Midbrain (tissue), 1 donor: ENCODE data around the gene IGSF22.
"Not testable (repeated sequence)": the region's sequence is repeated elsewhere in the genome, so short reads cannot be mapped to it uniquely, and the experiment has no call there.

Experiments
- DNase-seq: peaks from one replicate; lab custom pipeline; 2025; lab: John Stamatoyannopoulos, UW

IGSF22 gene

GRCh38 chr11:18691467-18692140 lies 34.4 kb downstream of the IGSF22 start:
- DNase-seq = not testable (repeated sequence)

GRCh38 chr11:18684267-18684666 lies 41.7 kb downstream of the IGSF22 start:
- DNase-seq = no peak

- DNase-seq = no peak
Measured at GRCh38 chr11:18682466-18682865, 43.5 kb downstream of the IGSF22 start.

GRCh38 chr11:18681949-18682348 lies 44.0 kb downstream of the IGSF22 start:
- DNase-seq = not testable (repeated sequence)

GRCh38 chr11:18677560-18677959 lies 48.4 kb downstream of the IGSF22 start:
- no peak for DNase-seq

GRCh38 chr11:18676803-18677202 lies 49.2 kb downstream of the IGSF22 start:
- DNase-seq = no peak

GRCh38 chr11:18672209-18672608 lies 53.8 kb downstream of the IGSF22 start:
- DNase-seq = not testable (repeated sequence)

- no peak for DNase-seq
Measured at GRCh38 chr11:18671246-18671645, 54.7 kb downstream of the IGSF22 start.

GRCh38 chr11:18669711-18670110 lies 56.3 kb downstream of the IGSF22 start:
- DNase-seq = no peak

- DNase-seq = no peak
Measured at GRCh38 chr11:18669219-18669596, 56.8 kb downstream of the IGSF22 start.

GRCh38 chr11:18668131-18668530 lies 57.9 kb downstream of the IGSF22 start:
- no peak for DNase-seq

GRCh38 chr11:18665353-18665872 lies 60.6 kb downstream of the IGSF22 start:
- DNase-seq = not testable (repeated sequence)

GRCh38 chr11:18657673-18658072 lies 68.3 kb downstream of the IGSF22 start:
- no peak for DNase-seq
